ENCODE results near the gene ALX4. TPM values are rescaled to one million over a fixed set of nuclear protein-coding genes. Genes with fewer than 3 reads are reported as not detected.

ALX4 gene
- total RNA-seq, 3 donors from 2014 or later (not counting 1 experiment from before 2014, with no cell fraction given), result not detected

GRCh38 chr11:44346983-44347382, 37.0 kb upstream of the ALX4 start:
- Histone ChIP-seq H3K4me3 (ENCODE audit: low read length) (no peak overlapping the region), H3K36me3 (ENCODE audit: control insufficient read depth, insufficient read depth, low read length) (no peaks in the 10 kb centered on the region), H3K4me1 (ENCODE audit: control insufficient read depth, insufficient read depth, low read length) (peaks cover 5% of the 10 kb centered on the region), H3K9me3 (ENCODE audit: control insufficient read depth, insufficient read depth, low read length) (no peaks in the 10 kb centered on the region), H3K27ac (ENCODE audit: low read length) (no peak overlapping the region), H3K27me3 (ENCODE audit: control insufficient read depth, insufficient read depth, low read length) (no peaks in the 10 kb centered on the region)
- H3K4me1 Mint-ChIP-seq, result peaks cover 0 to 4% of the 10 kb centered on the region in 2 donors
- DNase-seq (no peak), ATAC-seq (no peak)
- no peaks in the 10 kb centered on the region for H3K36me3 Mint-ChIP-seq
- intact Hi-C loops (cut with micrococcal nuclease), result no loop called here
- no peak overlapping the region for H3K27ac Mint-ChIP-seq
- H3K4me3 Mint-ChIP-seq, result no peak overlapping the region
- 69% methylated on average over 6 of the region's 6 CpGs for WGBS (ENCODE audit: insufficient coverage)
- H3K9me3 Mint-ChIP-seq, result no peaks in the 10 kb centered on the region
- H3K27me3 Mint-ChIP-seq (ENCODE audit: low read depth in 2 of 2), result peaks cover 12 to 39% of the 10 kb centered on the region in 2 donors
- no peak for TF ChIP-seq CTCF (IDR thresholded peaks at IDR 0.05)

- TF ChIP-seq CTCF (IDR thresholded peaks at IDR 0.05), result no peak
- peaks cover 4% of the 10 kb centered on the region for H3K4me1 ChIP-seq (ENCODE audit: control insufficient read depth, insufficient read depth, low read length)
- no peaks in the 10 kb centered on the region for H3K36me3 ChIP-seq (ENCODE audit: control insufficient read depth, insufficient read depth, low read length)
- Mint-ChIP-seq H3K36me3 (no peaks in the 10 kb centered on the region), H3K9me3 (no peaks in the 10 kb centered on the region), H3K27me3 (ENCODE audit: low read depth in 2 of 2) (peaks cover 13 to 27% of the 10 kb centered on the region in 2 donors), H3K27ac (no peak overlapping the region), H3K4me3 (no peak overlapping the region), H3K4me1 (peaks cover 0 to 4% of the 10 kb centered on the region in 2 donors)
- no peak for ATAC-seq
- intact Hi-C loops (cut with micrococcal nuclease), result no loop called here
- H3K9me3 ChIP-seq (ENCODE audit: control insufficient read depth, insufficient read depth, low read length), result no peaks in the 10 kb centered on the region
- H3K27ac ChIP-seq (ENCODE audit: low read length), result no peak overlapping the region
- DNase-seq, result no peak
- WGBS (ENCODE audit: insufficient coverage), result 83% methylated on average over 3 of the region's 3 CpGs
- H3K27me3 ChIP-seq (ENCODE audit: control insufficient read depth, insufficient read depth, low read length), result no peaks in the 10 kb centered on the region
- H3K4me3 ChIP-seq (ENCODE audit: low read length), result no peak overlapping the region
Observed at GRCh38 chr11:44345781-44346180, 35.8 kb upstream of the ALX4 start.

- no peaks in the 10 kb centered on the region for H3K4me1 ChIP-seq (ENCODE audit: control insufficient read depth, insufficient read depth, low read length)
- intact Hi-C loops (cut with micrococcal nuclease), result no loop called here
- H3K4me1 Mint-ChIP-seq, result no peaks in the 10 kb centered on the region
- peaks cover 9 to 18% of the 10 kb centered on the region in 2 donors for H3K27me3 Mint-ChIP-seq (ENCODE audit: low read depth in 2 of 2)
- H3K36me3 ChIP-seq (ENCODE audit: control insufficient read depth, insufficient read depth, low read length), result no peaks in the 10 kb centered on the region
- H3K27ac Mint-ChIP-seq, result no peak overlapping the region
- DNase-seq, result no peak
- H3K9me3 Mint-ChIP-seq, result no peaks in the 10 kb centered on the region
- no peak overlapping the region for H3K4me3 ChIP-seq (ENCODE audit: low read length)
- no peak for TF ChIP-seq CTCF (IDR thresholded peaks at IDR 0.05)
- no peaks in the 10 kb centered on the region for H3K27me3 ChIP-seq (ENCODE audit: control insufficient read depth, insufficient read depth, low read length)
- no peak overlapping the region for H3K4me3 Mint-ChIP-seq
- no peaks in the 10 kb centered on the region for H3K9me3 ChIP-seq (ENCODE audit: control insufficient read depth, insufficient read depth, low read length)
- WGBS (ENCODE audit: insufficient coverage), result 86% methylated on average over 5 of the region's 5 CpGs
- H3K36me3 Mint-ChIP-seq, result no peaks in the 10 kb centered on the region
- no peak overlapping the region for H3K27ac ChIP-seq (ENCODE audit: low read length)
- ATAC-seq, result no peak
Observed at GRCh38 chr11:44344921-44345320, 35.0 kb upstream of the ALX4 start.

GRCh38 chr11:44344423-44344820, 34.5 kb upstream of the ALX4 start:
- H3K4me1 Mint-ChIP-seq, result no peaks in the 10 kb centered on the region
- 86% methylated on average over 7 of the region's 7 CpGs for WGBS (ENCODE audit: insufficient coverage)
- intact Hi-C loops (cut with micrococcal nuclease), result no loop called here
- no peak overlapping the region for H3K27ac ChIP-seq (ENCODE audit: low read length)
- DNase-seq, result no peak
- H3K36me3 ChIP-seq (ENCODE audit: control insufficient read depth, insufficient read depth, low read length), result no peaks in the 10 kb centered on the region
- TF ChIP-seq CTCF (IDR thresholded peaks at IDR 0.05), result no peak
- H3K4me3 Mint-ChIP-seq, result no peak overlapping the region
- no peaks in the 10 kb centered on the region for H3K9me3 Mint-ChIP-seq
- H3K36me3 Mint-ChIP-seq, result no peaks in the 10 kb centered on the region
- no peaks in the 10 kb centered on the region for H3K9me3 ChIP-seq (ENCODE audit: control insufficient read depth, insufficient read depth, low read length)
- peaks cover 7 to 13% of the 10 kb centered on the region in 2 donors for H3K27me3 Mint-ChIP-seq (ENCODE audit: low read depth in 2 of 2)
- no peak for ATAC-seq
- no peak overlapping the region for H3K27ac Mint-ChIP-seq
- no peaks in the 10 kb centered on the region for H3K27me3 ChIP-seq (ENCODE audit: control insufficient read depth, insufficient read depth, low read length)
- H3K4me3 ChIP-seq (ENCODE audit: low read length), result no peak overlapping the region
- no peaks in the 10 kb centered on the region for H3K4me1 ChIP-seq (ENCODE audit: control insufficient read depth, insufficient read depth, low read length)
